Measurements from ENCODE around the gene ELP4. TPM values are rescaled to one million over a fixed set of nuclear protein-coding genes. Genes with fewer than 3 reads are reported as not detected.
"Not testable (repeated sequence)": the region's sequence is repeated elsewhere in the genome, so short reads cannot be mapped to it uniquely, and the experiment has no call there.

Gene ELP4
- total and polyA plus RNA-seq, 2 experiments from 2014 or later = 28.2 to 38.3 TPM

DNA sequence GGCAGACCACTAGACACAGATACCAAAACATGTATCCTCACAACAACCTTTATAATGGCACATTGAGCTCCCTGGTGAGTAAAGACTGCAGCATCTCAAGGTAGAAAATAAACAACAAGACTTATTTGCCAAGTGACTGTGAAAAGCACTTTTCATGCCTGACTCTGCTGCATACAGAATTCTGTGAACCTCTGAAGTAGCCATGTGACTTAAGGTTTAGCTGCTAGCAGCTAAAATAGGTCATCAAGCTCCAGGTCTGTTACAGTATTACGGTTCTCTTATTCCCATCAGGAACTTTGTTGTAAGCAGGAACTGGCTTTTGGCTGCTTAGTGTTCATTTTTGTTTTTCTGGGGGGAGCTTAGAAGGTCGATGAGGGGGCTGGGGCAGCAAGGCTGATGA is 162.1 kb downstream of the ELP4 start:
- Mint-ChIP-seq H3K36me3 (ENCODE audit: low read depth) (no peaks in the 10 kb centered on the region), H3K27me3 (ENCODE audit: insufficient read depth, low read depth, poor library complexity) (peaks cover 1% of the 10 kb centered on the region), H3K27ac (no peak overlapping the region), H3K4me3 (no peak overlapping the region), H3K9me3 (no peaks in the 10 kb centered on the region), H3K4me1 (no peaks in the 10 kb centered on the region)
- no peak for ATAC-seq
- no peaks in the 10 kb centered on the region for H3F3A ChIP-seq (replicated peaks; ENCODE audit: low read depth)
- no peak overlapping the region for H3K27ac ChIP-seq (ENCODE audit: low read depth)
- no peaks in the 10 kb centered on the region for H3K36me3 ChIP-seq (ENCODE audit: insufficient read depth)
- TF ChIP-seq, protein P1, sequence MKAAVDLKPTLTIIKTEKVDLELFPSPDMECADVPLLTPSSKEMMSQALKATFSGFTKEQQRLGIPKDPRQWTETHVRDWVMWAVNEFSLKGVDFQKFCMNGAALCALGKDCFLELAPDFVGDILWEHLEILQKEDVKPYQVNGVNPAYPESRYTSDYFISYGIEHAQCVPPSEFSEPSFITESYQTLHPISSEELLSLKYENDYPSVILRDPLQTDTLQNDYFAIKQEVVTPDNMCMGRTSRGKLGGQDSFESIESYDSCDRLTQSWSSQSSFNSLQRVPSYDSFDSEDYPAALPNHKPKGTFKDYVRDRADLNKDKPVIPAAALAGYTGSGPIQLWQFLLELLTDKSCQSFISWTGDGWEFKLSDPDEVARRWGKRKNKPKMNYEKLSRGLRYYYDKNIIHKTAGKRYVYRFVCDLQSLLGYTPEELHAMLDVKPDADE (IDR thresholded peaks at IDR 0.05) = no peak
- no peak for TF ChIP-seq ZNF114 (CRISPR knock-in tag; IDR thresholded peaks at IDR 0.05)
- no peaks in the 10 kb centered on the region for H3K9me2 ChIP-seq (ENCODE audit: insufficient read depth)
- H3K4me1 ChIP-seq (ENCODE audit: insufficient read depth) = no peaks in the 10 kb centered on the region
- DNase-seq (ENCODE audit: low spot score) = no peak
- no peaks in the 10 kb centered on the region for H4K20me1 ChIP-seq (replicated peaks; ENCODE audit: insufficient read depth)
- H3K4me2 ChIP-seq = no peak overlapping the region
- no peak overlapping the region for H2AFZ ChIP-seq
- no peak overlapping the region for H3K4me3 ChIP-seq
- no peaks in the 10 kb centered on the region for H3K27me3 ChIP-seq (ENCODE audit: insufficient read depth)
- H3K79me2 ChIP-seq (replicated peaks; ENCODE audit: insufficient read depth) = no peaks in the 10 kb centered on the region

DNA sequence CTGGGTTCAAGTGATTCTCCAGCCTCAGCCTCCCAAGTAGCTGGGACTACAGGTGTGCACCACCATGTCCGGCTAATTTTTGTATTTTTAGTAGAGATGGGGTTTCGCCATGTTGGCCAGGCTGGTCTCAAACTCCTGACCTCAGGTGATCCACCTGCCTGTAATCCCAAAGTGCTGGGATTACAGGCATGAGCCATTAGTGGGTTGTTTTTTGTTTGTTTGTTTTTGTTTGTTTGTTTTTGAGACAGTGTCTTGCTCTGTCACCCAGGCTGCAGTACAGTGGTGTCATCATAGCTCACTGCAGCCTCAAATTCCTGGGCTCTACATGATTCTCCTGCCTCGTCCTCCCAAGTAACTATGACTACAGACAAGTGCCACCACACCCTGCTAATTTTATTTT is 163.5 kb downstream of the ELP4 start:
- H3K4me3 ChIP-seq; H3K27ac Mint-ChIP-seq; H3K27me3 Mint-ChIP-seq (ENCODE audit: insufficient read depth, low read depth, poor library complexity); H3K4me1 Mint-ChIP-seq; H3K4me2 ChIP-seq; H3K27me3 ChIP-seq (ENCODE audit: insufficient read depth); H3F3A ChIP-seq (replicated peaks; ENCODE audit: low read depth); ATAC-seq; H3K4me1 ChIP-seq (ENCODE audit: insufficient read depth); H3K36me3 Mint-ChIP-seq (ENCODE audit: low read depth); H3K9me3 Mint-ChIP-seq; H3K4me3 Mint-ChIP-seq; H3K36me3 ChIP-seq (ENCODE audit: insufficient read depth); H3K27ac ChIP-seq (ENCODE audit: low read depth); H3K9me2 ChIP-seq (ENCODE audit: insufficient read depth); H2AFZ ChIP-seq; H4K20me1 ChIP-seq (replicated peaks; ENCODE audit: insufficient read depth); DNase-seq (ENCODE audit: low spot score); H3K79me2 ChIP-seq (replicated peaks; ENCODE audit: insufficient read depth): not testable (repeated sequence)

DNA sequence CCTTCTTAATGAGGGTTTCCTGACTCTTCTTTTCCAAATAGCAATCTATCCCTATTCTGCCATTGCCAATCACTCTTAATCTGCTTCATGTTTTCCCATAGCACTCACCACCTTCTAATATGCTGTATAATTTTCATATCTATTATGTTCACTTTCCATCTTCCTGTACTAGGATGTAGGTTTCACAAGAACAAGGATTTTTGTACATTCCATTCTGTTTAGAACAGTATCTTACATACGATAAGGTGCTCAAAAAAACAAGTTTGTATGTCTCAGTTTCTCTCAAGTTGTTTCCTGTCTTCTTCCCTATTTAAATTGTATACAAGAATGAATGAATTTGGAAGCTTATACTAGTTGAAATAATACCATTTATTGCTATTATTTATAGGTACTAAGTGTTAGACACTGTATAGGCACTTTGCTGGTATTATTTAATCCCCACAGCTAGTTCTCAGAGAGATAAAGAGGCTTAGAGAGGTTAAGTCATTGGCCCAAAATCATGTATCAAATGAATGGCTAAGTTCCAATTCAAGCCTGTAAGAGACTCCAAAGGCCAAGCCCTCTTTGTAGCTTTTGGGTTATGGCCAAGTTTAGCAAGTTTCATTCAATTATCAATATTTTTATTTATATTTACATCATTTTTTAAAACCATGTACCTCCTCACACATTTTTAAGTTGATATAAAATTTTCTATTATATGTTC is 166.9 kb downstream of the ELP4 start:
- no peaks in the 10 kb centered on the region for H4K20me1 ChIP-seq (replicated peaks; ENCODE audit: insufficient read depth)
- H3K4me1 Mint-ChIP-seq = peaks cover 3% of the 10 kb centered on the region; the same call in 1 of the 3 replicates
- TF ChIP-seq, protein P1 (IDR thresholded peaks at IDR 0.05) = no peak
- no peak for TF ChIP-seq EZH2 (IDR thresholded peaks at IDR 0.05; ENCODE audit: low read depth, unreplicated experiment)
- TF ChIP-seq CREB1 (CRISPR knock-in tag; IDR thresholded peaks at IDR 0.05; ENCODE audit: low read depth) = no peak
- TF ChIP-seq, protein P2, sequence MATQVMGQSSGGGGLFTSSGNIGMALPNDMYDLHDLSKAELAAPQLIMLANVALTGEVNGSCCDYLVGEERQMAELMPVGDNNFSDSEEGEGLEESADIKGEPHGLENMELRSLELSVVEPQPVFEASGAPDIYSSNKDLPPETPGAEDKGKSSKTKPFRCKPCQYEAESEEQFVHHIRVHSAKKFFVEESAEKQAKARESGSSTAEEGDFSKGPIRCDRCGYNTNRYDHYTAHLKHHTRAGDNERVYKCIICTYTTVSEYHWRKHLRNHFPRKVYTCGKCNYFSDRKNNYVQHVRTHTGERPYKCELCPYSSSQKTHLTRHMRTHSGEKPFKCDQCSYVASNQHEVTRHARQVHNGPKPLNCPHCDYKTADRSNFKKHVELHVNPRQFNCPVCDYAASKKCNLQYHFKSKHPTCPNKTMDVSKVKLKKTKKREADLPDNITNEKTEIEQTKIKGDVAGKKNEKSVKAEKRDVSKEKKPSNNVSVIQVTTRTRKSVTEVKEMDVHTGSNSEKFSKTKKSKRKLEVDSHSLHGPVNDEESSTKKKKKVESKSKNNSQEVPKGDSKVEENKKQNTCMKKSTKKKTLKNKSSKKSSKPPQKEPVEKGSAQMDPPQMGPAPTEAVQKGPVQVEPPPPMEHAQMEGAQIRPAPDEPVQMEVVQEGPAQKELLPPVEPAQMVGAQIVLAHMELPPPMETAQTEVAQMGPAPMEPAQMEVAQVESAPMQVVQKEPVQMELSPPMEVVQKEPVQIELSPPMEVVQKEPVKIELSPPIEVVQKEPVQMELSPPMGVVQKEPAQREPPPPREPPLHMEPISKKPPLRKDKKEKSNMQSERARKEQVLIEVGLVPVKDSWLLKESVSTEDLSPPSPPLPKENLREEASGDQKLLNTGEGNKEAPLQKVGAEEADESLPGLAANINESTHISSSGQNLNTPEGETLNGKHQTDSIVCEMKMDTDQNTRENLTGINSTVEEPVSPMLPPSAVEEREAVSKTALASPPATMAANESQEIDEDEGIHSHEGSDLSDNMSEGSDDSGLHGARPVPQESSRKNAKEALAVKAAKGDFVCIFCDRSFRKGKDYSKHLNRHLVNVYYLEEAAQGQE (IDR thresholded peaks at IDR 0.05; ENCODE audit: unreplicated experiment) = no peak
- TF ChIP-seq JUNB (IDR thresholded peaks at IDR 0.05; ENCODE audit: unreplicated experiment) = no peak
- no peak for TF ChIP-seq NANOG (IDR thresholded peaks at IDR 0.05; ENCODE audit: borderline replicate concordance)
- TF ChIP-seq STAT1 (IDR thresholded peaks at IDR 0.05; ENCODE audit: unreplicated experiment) = no peak
- TF ChIP-seq, protein P3, sequence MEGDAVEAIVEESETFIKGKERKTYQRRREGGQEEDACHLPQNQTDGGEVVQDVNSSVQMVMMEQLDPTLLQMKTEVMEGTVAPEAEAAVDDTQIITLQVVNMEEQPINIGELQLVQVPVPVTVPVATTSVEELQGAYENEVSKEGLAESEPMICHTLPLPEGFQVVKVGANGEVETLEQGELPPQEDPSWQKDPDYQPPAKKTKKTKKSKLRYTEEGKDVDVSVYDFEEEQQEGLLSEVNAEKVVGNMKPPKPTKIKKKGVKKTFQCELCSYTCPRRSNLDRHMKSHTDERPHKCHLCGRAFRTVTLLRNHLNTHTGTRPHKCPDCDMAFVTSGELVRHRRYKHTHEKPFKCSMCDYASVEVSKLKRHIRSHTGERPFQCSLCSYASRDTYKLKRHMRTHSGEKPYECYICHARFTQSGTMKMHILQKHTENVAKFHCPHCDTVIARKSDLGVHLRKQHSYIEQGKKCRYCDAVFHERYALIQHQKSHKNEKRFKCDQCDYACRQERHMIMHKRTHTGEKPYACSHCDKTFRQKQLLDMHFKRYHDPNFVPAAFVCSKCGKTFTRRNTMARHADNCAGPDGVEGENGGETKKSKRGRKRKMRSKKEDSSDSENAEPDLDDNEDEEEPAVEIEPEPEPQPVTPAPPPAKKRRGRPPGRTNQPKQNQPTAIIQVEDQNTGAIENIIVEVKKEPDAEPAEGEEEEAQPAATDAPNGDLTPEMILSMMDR (conservative IDR thresholded peaks at IDR 0.05; ENCODE audit: low read depth in 2 of 2) = no peak
- TF ChIP-seq POLR2AphosphoS5 (IDR thresholded peaks at IDR 0.05; ENCODE audit: low read depth) = no peak

More for the DNA sequence above, 166.9 kb downstream of the ELP4 start:
- Histone ChIP-seq H3F3A (replicated peaks; ENCODE audit: low read depth) (no peaks in the 10 kb centered on the region), H3K4me3 (no peak overlapping the region), H3K4me2 (no peak overlapping the region), H3K4me1 (ENCODE audit: insufficient read depth) (no peaks in the 10 kb centered on the region), H3K79me2 (replicated peaks; ENCODE audit: insufficient read depth) (no peaks in the 10 kb centered on the region), H3K27me3 (ENCODE audit: insufficient read depth) (no peaks in the 10 kb centered on the region), H2AFZ (no peak overlapping the region), H3K36me3 (ENCODE audit: insufficient read depth) (no peaks in the 10 kb centered on the region), H3K27ac (ENCODE audit: low read depth) (no peak overlapping the region), H3K9me2 (ENCODE audit: insufficient read depth) (no peaks in the 10 kb centered on the region)
- Mint-ChIP-seq H3K9me3 (no peaks in the 10 kb centered on the region; the same call in 2 of the 3 replicates), H3K36me3 (ENCODE audit: low read depth) (peaks cover 3% of the 10 kb centered on the region; the same call in 1 of the 3 replicates), H3K27ac (no peak overlapping the region), H3K4me3 (no peak overlapping the region), H3K27me3 (ENCODE audit: insufficient read depth, low read depth, poor library complexity) (no peaks in the 10 kb centered on the region)
- DNase-seq (ENCODE audit: low spot score) (no peak), ATAC-seq (no peak)
